ENCODE results near the gene CXCR6. TPM values are rescaled to one million over a fixed set of nuclear protein-coding genes. Genes with fewer than 3 reads are reported as not detected.

Gene CXCR6
- total and polyA plus RNA-seq, 7 donors: 0.05 to 0.50 (median 0.10) TPM; not detected in 4

GRCh38 chr3:45981346-45982074 is 38.2 kb downstream of the CXCR6 start:
- 29 to 44% (median 31%) methylated on average over 2 of the region's 2 CpGs for WGBS, 3 donors
- Histone ChIP-seq H3K4me3 (no peak overlapping the region), H3K4me1 (peaks cover 91% of the 10 kb centered on the region), H3K9me3 (no peaks in the 10 kb centered on the region), H3K36me3 (ENCODE audit: insufficient read depth in 1 of 2, low read depth in 1 of 2) (peaks cover 21 to 53% of the 10 kb centered on the region in 2 donors), H3K27me3 (ENCODE audit: insufficient read depth in 3 of 3, low read length in 2 of 3) (no peaks in the 10 kb centered on the region), H3K27ac (peak overlapping the region; percentile 99)
- intact Hi-C loops (cut with DNase I): no loop called here
- no peak for TF ChIP-seq CTCF (IDR thresholded peaks at IDR 0.05)
- no peak for DNase-seq
- no peak for ATAC-seq

- ATAC-seq (peak; percentile 23 to 56 (median 41)), DNase-seq (no peak)
- H3K4me3 ChIP-seq: peak overlapping the region; percentile 62
- WGBS, 3 donors: 40 to 45% (median 40%) methylated on average over 3 of the region's 3 CpGs
- H3K4me1 ChIP-seq: peaks cover 96% of the 10 kb centered on the region
- peaks cover 21 to 53% of the 10 kb centered on the region in 2 donors for H3K36me3 ChIP-seq (ENCODE audit: insufficient read depth in 1 of 2, low read depth in 1 of 2)
- TF ChIP-seq CTCF (IDR thresholded peaks at IDR 0.05): no peak
- no peaks in the 10 kb centered on the region for H3K27me3 ChIP-seq (ENCODE audit: insufficient read depth in 3 of 3, low read length in 2 of 3)
- peak overlapping the region; percentile 99 for H3K27ac ChIP-seq
- intact Hi-C loops (cut with DNase I): no loop called here
- no peaks in the 10 kb centered on the region for H3K9me3 ChIP-seq
Observed at GRCh38 chr3:45983770-45984169, 40.5 kb downstream of the CXCR6 start.

- DNase-seq (peak; percentile 42 to 74), ATAC-seq (peak in 3 of 4 donors; percentile 18 to 38 (median 36))
- 24 to 33% (median 31%) methylated on average over 8 of the region's 8 CpGs for WGBS, 3 donors
- Histone ChIP-seq H3K36me3 (ENCODE audit: insufficient read depth in 1 of 2, low read depth in 1 of 2) (peaks cover 18 to 46% of the 10 kb centered on the region in 2 donors), H3K4me3 (peak overlapping the region; percentile 62), H3K27ac (peak overlapping the region; percentile 99), H3K4me1 (peaks cover 97% of the 10 kb centered on the region), H3K9me3 (no peaks in the 10 kb centered on the region), H3K27me3 (ENCODE audit: insufficient read depth in 3 of 3, low read length in 2 of 3) (no peaks in the 10 kb centered on the region)
- no peak for TF ChIP-seq CTCF (IDR thresholded peaks at IDR 0.05)
- intact Hi-C loops (cut with DNase I): no loop called here
Observed at GRCh38 chr3:45984331-45985312, 41.4 kb downstream of the CXCR6 start.

- Histone ChIP-seq H3K36me3 (ENCODE audit: insufficient read depth in 1 of 2, low read depth in 1 of 2) (peaks cover 17 to 35% of the 10 kb centered on the region in 2 donors), H3K27me3 (ENCODE audit: insufficient read depth in 3 of 3, low read length in 2 of 3) (no peaks in the 10 kb centered on the region), H3K4me1 (peaks cover 98% of the 10 kb centered on the region), H3K9me3 (no peaks in the 10 kb centered on the region), H3K4me3 (peak overlapping the region; percentile 62), H3K27ac (peak overlapping the region; percentile 99)
- TF ChIP-seq CTCF (IDR thresholded peaks at IDR 0.05): no peak
- WGBS, 3 donors: 15 to 29% (median 16%) methylated on average over 13 of the region's 13 CpGs
- intact Hi-C loops (cut with DNase I): no loop called here
- ATAC-seq (peak; percentile 46 to 62 (median 54)), DNase-seq (no peak)
Observed at GRCh38 chr3:45985532-45986302, 42.5 kb downstream of the CXCR6 start.

Data from psoas muscle (tissue), 8 donors.